Measurements from ENCODE around the gene STUB1.

The STUB1 gene

DNA sequence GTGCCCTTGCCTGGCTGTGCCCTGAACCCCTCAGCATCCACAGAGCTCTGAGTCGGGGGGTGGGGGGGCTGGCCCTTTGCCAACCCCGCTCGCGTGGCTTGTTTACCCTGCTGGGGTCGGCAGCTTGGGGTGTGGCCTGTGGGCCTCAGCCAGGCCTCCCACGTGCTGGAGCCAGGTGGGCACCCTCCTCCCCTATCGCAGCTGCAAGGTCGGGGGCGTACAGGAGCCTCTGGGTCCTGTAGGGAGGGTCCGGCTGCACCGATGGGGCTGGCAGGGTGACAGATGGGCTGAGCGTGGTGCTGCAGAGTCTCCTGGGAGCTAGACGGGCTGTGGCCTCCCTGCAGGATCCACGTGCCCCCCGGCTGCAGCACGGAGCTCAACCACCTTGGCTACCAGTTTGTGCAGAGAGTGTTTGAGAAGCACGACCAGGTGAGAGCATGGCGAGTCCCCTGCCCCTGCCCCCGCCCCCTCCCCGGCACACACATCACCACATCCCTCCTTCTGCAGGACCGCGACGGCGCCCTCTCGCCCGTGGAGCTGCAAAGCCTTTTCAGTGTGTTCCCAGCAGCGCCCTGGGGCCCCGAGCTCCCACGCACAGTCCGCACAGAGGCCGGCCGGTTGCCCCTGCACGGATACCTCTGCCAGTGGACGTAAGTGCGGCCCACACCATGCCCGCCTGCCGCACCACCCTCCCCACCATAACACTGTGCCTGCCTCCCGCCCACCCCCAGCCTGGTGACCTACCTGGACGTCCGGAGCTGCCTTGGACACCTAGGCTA, 8.7 kb upstream of the STUB1 start:
- Mint-ChIP-seq H3K27ac (no peak overlapping the region), H3K9me3 (no peaks in the 10 kb centered on the region), H3K27me3 (ENCODE audit: low read depth) (peaks cover 6% of the 10 kb centered on the region), H3K4me3 (peak overlapping the region; percentile 54 to 74 (median 74)), H3K36me3 (ENCODE audit: low read depth) (peaks cover 3% of the 10 kb centered on the region), H3K4me1 (no peaks in the 10 kb centered on the region)
- TF ChIP-seq, protein P1, sequence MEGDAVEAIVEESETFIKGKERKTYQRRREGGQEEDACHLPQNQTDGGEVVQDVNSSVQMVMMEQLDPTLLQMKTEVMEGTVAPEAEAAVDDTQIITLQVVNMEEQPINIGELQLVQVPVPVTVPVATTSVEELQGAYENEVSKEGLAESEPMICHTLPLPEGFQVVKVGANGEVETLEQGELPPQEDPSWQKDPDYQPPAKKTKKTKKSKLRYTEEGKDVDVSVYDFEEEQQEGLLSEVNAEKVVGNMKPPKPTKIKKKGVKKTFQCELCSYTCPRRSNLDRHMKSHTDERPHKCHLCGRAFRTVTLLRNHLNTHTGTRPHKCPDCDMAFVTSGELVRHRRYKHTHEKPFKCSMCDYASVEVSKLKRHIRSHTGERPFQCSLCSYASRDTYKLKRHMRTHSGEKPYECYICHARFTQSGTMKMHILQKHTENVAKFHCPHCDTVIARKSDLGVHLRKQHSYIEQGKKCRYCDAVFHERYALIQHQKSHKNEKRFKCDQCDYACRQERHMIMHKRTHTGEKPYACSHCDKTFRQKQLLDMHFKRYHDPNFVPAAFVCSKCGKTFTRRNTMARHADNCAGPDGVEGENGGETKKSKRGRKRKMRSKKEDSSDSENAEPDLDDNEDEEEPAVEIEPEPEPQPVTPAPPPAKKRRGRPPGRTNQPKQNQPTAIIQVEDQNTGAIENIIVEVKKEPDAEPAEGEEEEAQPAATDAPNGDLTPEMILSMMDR (IDR thresholded peaks at IDR 0.05; ENCODE audit: unreplicated experiment in 3 of 3): no peak

DNA sequence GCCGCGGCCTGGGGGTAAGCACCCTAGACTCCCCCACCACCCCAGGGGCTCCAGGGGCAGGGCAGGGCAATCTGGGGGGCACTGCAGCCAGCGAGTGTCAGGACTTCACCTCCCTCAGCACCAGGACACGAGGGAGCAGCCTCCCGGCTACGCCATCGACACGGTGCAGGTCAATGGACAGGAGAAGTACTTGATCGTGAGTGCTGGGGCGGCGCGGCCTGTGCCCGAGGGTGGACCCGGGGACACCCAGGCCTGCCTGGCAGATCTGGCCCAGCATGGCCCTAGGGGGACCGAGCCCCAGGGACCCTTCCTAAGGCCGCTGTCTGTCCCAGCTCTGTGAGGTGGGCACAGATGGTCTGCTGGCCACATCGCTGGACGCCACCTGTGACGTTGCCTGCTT, 7.8 kb upstream of the STUB1 start:
- no peak overlapping the region for H3K27ac Mint-ChIP-seq
- peaks cover 3% of the 10 kb centered on the region for H3K36me3 Mint-ChIP-seq (ENCODE audit: low read depth)
- TF ChIP-seq, protein P1 (IDR thresholded peaks at IDR 0.05; ENCODE audit: unreplicated experiment in 3 of 3): no peak
- no peak overlapping the region for H3K4me3 Mint-ChIP-seq
- H3K4me1 Mint-ChIP-seq: no peaks in the 10 kb centered on the region
- H3K9me3 Mint-ChIP-seq: no peaks in the 10 kb centered on the region
- peaks cover 6% of the 10 kb centered on the region for H3K27me3 Mint-ChIP-seq (ENCODE audit: low read depth)

DNA sequence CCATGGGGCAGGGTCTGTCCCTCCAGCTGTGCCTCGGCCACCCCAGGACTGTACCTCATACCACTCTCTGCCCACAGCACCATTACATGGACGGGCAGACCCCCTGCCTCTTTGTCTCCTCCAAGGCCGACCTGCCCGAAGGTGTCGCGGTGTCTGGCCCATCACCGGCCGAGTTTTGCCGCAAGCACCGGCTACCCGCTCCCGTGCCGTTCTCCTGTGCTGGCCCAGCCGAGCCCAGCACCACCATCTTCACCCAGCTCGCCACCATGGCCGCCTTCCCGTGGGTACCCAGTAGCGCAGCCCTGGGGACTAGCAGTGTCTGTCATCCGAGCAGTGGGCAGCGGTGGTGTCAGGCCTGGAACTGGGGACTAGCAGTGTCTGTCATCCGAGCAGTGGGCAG, 7.4 kb upstream of the STUB1 start:
- Mint-ChIP-seq H3K27me3 (ENCODE audit: low read depth) (peaks cover 6% of the 10 kb centered on the region), H3K9me3 (no peaks in the 10 kb centered on the region), H3K4me3 (peak overlapping the region in 1 of 3 experiments; percentile 14), H3K4me1 (no peaks in the 10 kb centered on the region), H3K36me3 (ENCODE audit: low read depth) (peaks cover 3% of the 10 kb centered on the region), H3K27ac (no peak overlapping the region)
- TF ChIP-seq, protein P1 (IDR thresholded peaks at IDR 0.05; ENCODE audit: unreplicated experiment in 3 of 3): no peak

DNA sequence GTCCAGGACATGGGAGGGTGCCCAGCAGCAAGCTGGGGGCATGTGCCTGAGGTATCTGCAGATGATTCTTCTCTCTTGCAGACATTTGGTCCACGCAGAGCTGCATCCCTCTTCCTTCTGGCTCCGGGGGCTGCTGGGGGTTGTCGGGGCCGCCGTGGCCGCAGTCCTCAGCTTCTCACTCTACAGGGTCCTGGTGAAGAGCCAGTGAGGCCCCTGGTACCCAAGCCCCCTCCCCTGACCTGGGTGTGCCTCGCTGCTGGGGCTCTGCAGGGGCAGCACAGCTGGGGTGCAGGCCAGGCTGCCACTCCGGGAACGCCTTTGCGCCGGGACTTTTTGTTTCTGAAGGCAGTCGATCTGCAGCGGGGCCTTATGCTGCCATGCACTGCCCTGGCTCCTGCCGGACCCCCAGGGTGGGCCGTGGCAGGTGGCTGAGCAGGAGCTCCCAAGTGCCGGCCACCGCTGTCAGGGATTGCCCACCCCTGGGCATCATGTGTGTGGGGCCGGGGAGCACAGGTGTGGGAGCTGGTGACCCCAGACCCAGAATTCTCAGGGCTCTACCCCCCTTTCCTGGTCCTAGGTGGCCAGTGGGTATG, 6.7 kb upstream of the STUB1 start:
- no peak overlapping the region for H3K4me3 Mint-ChIP-seq
- H3K36me3 Mint-ChIP-seq (ENCODE audit: low read depth): peaks cover 3% of the 10 kb centered on the region
- TF ChIP-seq, protein P1 (IDR thresholded peaks at IDR 0.05; ENCODE audit: unreplicated experiment in 3 of 3): no peak
- H3K4me1 Mint-ChIP-seq: no peaks in the 10 kb centered on the region
- peaks cover 6% of the 10 kb centered on the region for H3K27me3 Mint-ChIP-seq (ENCODE audit: low read depth)
- H3K9me3 Mint-ChIP-seq: no peaks in the 10 kb centered on the region
- H3K27ac Mint-ChIP-seq: no peak overlapping the region

DNA sequence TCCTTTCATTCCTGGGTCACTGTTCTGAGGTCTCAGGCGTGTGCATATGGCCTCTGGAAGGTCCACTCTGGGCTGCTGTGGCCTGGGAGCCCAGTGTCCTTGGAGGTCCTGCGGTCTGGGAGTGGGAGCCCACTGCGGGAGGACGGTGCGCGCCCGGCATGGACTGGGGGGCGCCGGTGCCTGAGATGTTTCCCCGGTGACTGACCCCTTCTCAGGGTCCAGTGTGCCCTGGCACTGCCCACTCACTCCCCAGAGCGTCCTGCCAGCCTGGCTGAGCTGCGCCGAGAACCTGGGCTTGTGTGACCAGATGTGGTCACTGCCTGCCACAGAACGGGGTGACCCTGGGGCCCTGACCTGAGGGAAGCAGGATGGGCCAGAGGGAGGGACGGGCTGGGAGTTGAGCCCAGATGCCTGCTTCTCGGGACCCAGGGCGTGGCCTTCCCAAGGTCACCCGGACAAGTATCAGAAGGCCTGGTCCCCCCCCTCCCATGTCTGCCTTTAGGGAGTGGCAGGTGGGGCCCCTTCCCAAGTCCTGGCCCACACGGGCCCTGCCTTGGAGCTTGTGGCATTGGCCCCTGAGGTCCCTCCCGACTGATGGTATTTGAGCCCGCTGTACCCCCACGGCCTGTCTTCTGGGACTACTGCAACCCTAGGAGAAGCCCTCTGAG, 5.9 kb upstream of the STUB1 start:
- H3K4me3 Mint-ChIP-seq: peak overlapping the region in 2 of 3 experiments; percentile 32 to 51
- H3K36me3 Mint-ChIP-seq (ENCODE audit: low read depth): peaks cover 3% of the 10 kb centered on the region
- TF ChIP-seq, protein P1 (IDR thresholded peaks at IDR 0.05; ENCODE audit: unreplicated experiment in 3 of 3): no peak
- peaks cover 6% of the 10 kb centered on the region for H3K27me3 Mint-ChIP-seq (ENCODE audit: low read depth)
- H3K27ac Mint-ChIP-seq: no peak overlapping the region
- H3K9me3 Mint-ChIP-seq: no peaks in the 10 kb centered on the region
- no peaks in the 10 kb centered on the region for H3K4me1 Mint-ChIP-seq
